ENCODE data around the gene ASTN2.

DNA sequence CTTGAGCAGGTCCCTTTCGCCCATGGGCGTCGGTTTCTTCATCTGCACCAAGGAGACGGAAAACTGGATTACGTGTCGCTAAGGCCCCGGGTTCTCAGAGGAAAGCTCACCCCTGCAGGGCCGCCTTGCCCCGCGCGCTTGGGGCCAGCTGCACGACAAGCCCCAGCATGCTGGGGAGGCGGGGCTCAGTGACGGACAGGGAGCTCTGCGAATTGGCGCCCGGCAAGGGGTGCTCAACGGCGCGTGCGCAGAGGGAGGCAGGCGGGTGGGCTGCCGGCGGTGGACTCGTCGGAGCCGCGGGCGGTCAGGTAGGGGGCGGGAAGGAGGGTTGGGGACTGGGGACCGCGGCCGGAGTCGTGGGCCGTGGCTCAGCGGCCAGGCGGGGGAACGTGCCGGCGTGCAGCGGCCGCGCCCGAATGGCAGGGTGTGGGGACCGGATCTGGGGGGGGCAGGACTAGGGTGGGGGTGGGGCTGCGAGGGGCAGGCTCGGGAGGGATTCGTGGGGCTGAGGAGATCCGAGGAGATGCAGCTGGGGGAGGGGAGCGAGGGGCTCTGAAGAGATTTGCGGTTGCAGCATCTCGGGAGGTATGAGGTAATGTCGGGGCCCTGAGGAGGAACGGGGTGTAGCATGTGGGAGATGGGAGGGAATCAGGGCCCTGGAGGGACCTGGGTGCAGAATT lies 727.6 kb downstream of the ASTN2 start, which contains the start of gene TRIM32:
- TF ChIP-seq, protein P1, sequence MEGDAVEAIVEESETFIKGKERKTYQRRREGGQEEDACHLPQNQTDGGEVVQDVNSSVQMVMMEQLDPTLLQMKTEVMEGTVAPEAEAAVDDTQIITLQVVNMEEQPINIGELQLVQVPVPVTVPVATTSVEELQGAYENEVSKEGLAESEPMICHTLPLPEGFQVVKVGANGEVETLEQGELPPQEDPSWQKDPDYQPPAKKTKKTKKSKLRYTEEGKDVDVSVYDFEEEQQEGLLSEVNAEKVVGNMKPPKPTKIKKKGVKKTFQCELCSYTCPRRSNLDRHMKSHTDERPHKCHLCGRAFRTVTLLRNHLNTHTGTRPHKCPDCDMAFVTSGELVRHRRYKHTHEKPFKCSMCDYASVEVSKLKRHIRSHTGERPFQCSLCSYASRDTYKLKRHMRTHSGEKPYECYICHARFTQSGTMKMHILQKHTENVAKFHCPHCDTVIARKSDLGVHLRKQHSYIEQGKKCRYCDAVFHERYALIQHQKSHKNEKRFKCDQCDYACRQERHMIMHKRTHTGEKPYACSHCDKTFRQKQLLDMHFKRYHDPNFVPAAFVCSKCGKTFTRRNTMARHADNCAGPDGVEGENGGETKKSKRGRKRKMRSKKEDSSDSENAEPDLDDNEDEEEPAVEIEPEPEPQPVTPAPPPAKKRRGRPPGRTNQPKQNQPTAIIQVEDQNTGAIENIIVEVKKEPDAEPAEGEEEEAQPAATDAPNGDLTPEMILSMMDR (IDR thresholded peaks at IDR 0.05; ENCODE audit: low read length) = no peak
- TF ChIP-seq EZH2 (optimal IDR thresholded peaks at IDR 0.05; ENCODE audit: low read depth, low read length) = no peak

All from MM.1S (cell line).